GM23338 (cell line): Measurements from ENCODE around the gene SLC36A3. TPM values are rescaled to one million over a fixed set of nuclear protein-coding genes. Genes with fewer than 3 reads are reported as not detected.

Experiments used
- ATAC-seq: fragments of 200-7000 bp; cut with Tn5 transposase; 3 replicates; pipeline ENCODE4 v1.9.1; 2020
- DNase-seq: peaks from one replicate; pipeline ENCODE4 v3.0.0-alpha.2; 2015; ENCODE audit warnings: low spot score
- H2AFZ ChIP-seq: fragments of 200-600 bp; sonication (generic); 2 replicates; pipeline ENCODE4 v1.8.0; 2016; ENCODE audit warnings: antibody characterized with exemption, mild to moderate bottlenecking, moderate library complexity
- H3F3A ChIP-seq: fragments of 200-600 bp; sonication (generic); replicated peaks from 2 replicates; pipeline ENCODE4 v1.8.0; 2017; ENCODE audit warnings: antibody characterized with exemption, mixed run types, low read depth
- H3K27ac ChIP-seq: fragments of 200-600 bp; sonication (generic); 2 replicates; pipeline ENCODE4 v1.6.1; 2016; ENCODE audit warnings: low read depth
- H3K27me3 ChIP-seq: fragments of 200-600 bp; sonication (generic); 2 replicates; pipeline ENCODE4 v1.8.0; 2016; ENCODE audit warnings: mild to moderate bottlenecking, mixed run types, moderate library complexity; ENCODE audit not compliant: insufficient read depth
- H3K36me3 ChIP-seq: fragments of 200-600 bp; sonication (generic); 2 replicates; pipeline ENCODE4 v1.8.0; 2016; ENCODE audit warnings: mild to moderate bottlenecking; ENCODE audit not compliant: insufficient read depth
- H3K4me1 ChIP-seq: fragments of 200-600 bp; sonication (generic); 2 replicates; pipeline ENCODE4 v1.8.0; 2016; ENCODE audit warnings: mild to moderate bottlenecking, moderate library complexity; ENCODE audit not compliant: insufficient read depth
- H3K4me2 ChIP-seq: fragments of 200-600 bp; sonication (generic); 2 replicates; pipeline ENCODE4 v1.7.1; 2017; ENCODE audit warnings: mixed run types
- H3K4me3 ChIP-seq: fragments of 200-600 bp; sonication (generic); 2 replicates; pipeline ENCODE4 v1.6.1; 2016; ENCODE audit warnings: mixed run types
- H3K79me2 ChIP-seq: fragments of 200-600 bp; sonication (generic); replicated peaks from 2 replicates; pipeline ENCODE4 v1.8.0; 2017; ENCODE audit warnings: mild to moderate bottlenecking; ENCODE audit not compliant: insufficient read depth
- H3K9me2 ChIP-seq: fragments of 200-600 bp; sonication (generic); 2 replicates; pipeline ENCODE4 v1.8.0; 2017; ENCODE audit not compliant: insufficient read depth
- H4K20me1 ChIP-seq: fragments of 200-600 bp; sonication (generic); replicated peaks from 2 replicates; pipeline ENCODE4 v1.8.0; 2017; ENCODE audit warnings: mild to moderate bottlenecking; ENCODE audit not compliant: insufficient read depth
- H3K27ac Mint-ChIP-seq: 2 replicates; pipeline ENCODE4 v1.8.0; 2020; ENCODE audit warnings: inconsistent platforms, mild to moderate bottlenecking, moderate library complexity, mixed read lengths
- H3K27me3 Mint-ChIP-seq: 3 replicates; pipeline ENCODE4 v1.8.0; 2022; ENCODE audit warnings: low read depth, mild to moderate bottlenecking, moderate library complexity, mixed read lengths, inconsistent platforms; ENCODE audit not compliant: insufficient read depth, poor library complexity
- H3K36me3 Mint-ChIP-seq: 3 replicates; pipeline ENCODE4 v1.8.0; 2021; ENCODE audit warnings: low read depth, mild to moderate bottlenecking, inconsistent platforms, moderate library complexity, mixed read lengths
- H3K4me1 Mint-ChIP-seq: 3 replicates; pipeline ENCODE4 v1.8.0; 2020; ENCODE audit warnings: mild to moderate bottlenecking, inconsistent platforms, mixed read lengths
- H3K4me3 Mint-ChIP-seq: 3 replicates; pipeline ENCODE4 v1.8.0; 2021; ENCODE audit warnings: moderate library complexity, mild to moderate bottlenecking, inconsistent platforms, mixed read lengths
- H3K9me3 Mint-ChIP-seq: 3 replicates; pipeline ENCODE4 v1.8.0; 2020; ENCODE audit warnings: moderate library complexity, mild to moderate bottlenecking, inconsistent platforms, mixed read lengths
- ETS1 ChIP-seq: IDR thresholded peaks from 2 replicates; pipeline ENCODE4 v1.6.1; 2016; ENCODE audit warnings: antibody characterized with exemption
- EZH2 ChIP-seq: fragments of 200-600 bp; sonication (generic); IDR thresholded peaks from one replicate; pipeline ENCODE4 v1.8.0; 2017; ENCODE audit warnings: antibody characterized with exemption, mild to moderate bottlenecking, low read depth; ENCODE audit not compliant: unreplicated experiment
- EZH2phosphoT487 ChIP-seq: fragments of 200-600 bp; sonication (generic); IDR thresholded peaks from one replicate; pipeline ENCODE4 v1.8.1; 2018; ENCODE audit warnings: antibody characterized with exemption; ENCODE audit not compliant: unreplicated experiment
- NANOG ChIP-seq: IDR thresholded peaks from 2 replicates; pipeline ENCODE4 v1.6.1; 2016; ENCODE audit warnings: antibody characterized with exemption, borderline replicate concordance
- POLR2AphosphoS5 ChIP-seq: IDR thresholded peaks from 2 replicates; pipeline ENCODE4 v1.6.1; 2016; ENCODE audit warnings: antibody characterized with exemption, low read depth
- REST ChIP-seq: IDR thresholded peaks from one replicate; pipeline ENCODE4 v1.6.1; 2018; ENCODE audit warnings: antibody characterized with exemption; ENCODE audit not compliant: unreplicated experiment
- STAT1 ChIP-seq: IDR thresholded peaks from one replicate; pipeline ENCODE4 v1.6.1; 2016; ENCODE audit warnings: antibody characterized with exemption; ENCODE audit not compliant: unreplicated experiment
- ZNF114 ChIP-seq: fragments of 250-450 bp; sonication (Bioruptor Pico); IDR thresholded peaks from 2 replicates; pipeline ENCODE4 v1.5.0; 2020; ENCODE audit warnings: mild to moderate bottlenecking, moderate library complexity
- ZNF331 ChIP-seq: fragments of 250-450 bp; sonication (Bioruptor Pico); IDR thresholded peaks from 2 replicates; pipeline ENCODE4 v1.5.0; 2020; ENCODE audit warnings: low read depth, mild to moderate bottlenecking, moderate library complexity
- ZNF462 ChIP-seq: fragments of 250-450 bp; sonication (Bioruptor Pico); IDR thresholded peaks from 2 replicates; pipeline ENCODE4 v1.5.0; 2020; ENCODE audit warnings: mild to moderate bottlenecking, moderate library complexity
- polyA plus RNA-seq: library from polyadenylated mRNA; unstranded; fragments of >200 nt; fragmentation: Nextera tagmentation; extraction: Ambion mirVana; gene quantifications from 2 replicates; pipeline ENCODE4 v1.2.1, GENCODE V29; 2016
- total RNA-seq: library from RNA; depleted of rRNA; stranded (reverse); fragments of >200 nt; shearing (Covaris generic); gene quantifications from 2 replicates; pipeline ENCODE4 v1.2.3, GENCODE V29; 2014

SLC36A3 gene
- total and polyA plus RNA-seq, 2 experiments from 2014 or later: not detected

GRCh38 chr5:151249281-151249680, 54.3 kb downstream of the SLC36A3 start:
- Histone ChIP-seq H3F3A (no peaks in the 10 kb centered on the region), H3K4me1 (peaks cover 27% of the 10 kb centered on the region), H3K4me2 (no peak overlapping the region), H3K4me3 (no peak overlapping the region), H3K9me2 (no peaks in the 10 kb centered on the region), H4K20me1 (no peaks in the 10 kb centered on the region), H3K27ac (no peak overlapping the region), H2AFZ (no peak overlapping the region), H3K27me3 (no peaks in the 10 kb centered on the region), H3K79me2 (peaks cover 6% of the 10 kb centered on the region; the same call in 1 of the 2 replicates), H3K36me3 (no peaks in the 10 kb centered on the region)
- DNase-seq (no peak), ATAC-seq (no peak)
- Mint-ChIP-seq H3K27ac (no peak overlapping the region), H3K36me3 (no peaks in the 10 kb centered on the region), H3K27me3 (peaks cover 10% of the 10 kb centered on the region), H3K9me3 (no peaks in the 10 kb centered on the region), H3K4me1 (peaks cover 25% of the 10 kb centered on the region), H3K4me3 (no peak overlapping the region)
- TF ChIP-seq NANOG (no peak), EZH2phosphoT487 (no peak), ZNF114 (CRISPR knock-in tag) (no peak), ZNF462 (no peak), STAT1 (no peak)

- Mint-ChIP-seq H3K27me3 (peaks cover 10% of the 10 kb centered on the region), H3K4me3 (no peak overlapping the region), H3K27ac (no peak overlapping the region), H3K36me3 (no peaks in the 10 kb centered on the region), H3K9me3 (no peaks in the 10 kb centered on the region), H3K4me1 (peaks cover 19% of the 10 kb centered on the region)
- H3K27ac ChIP-seq: no peak overlapping the region
- H2AFZ ChIP-seq: no peak overlapping the region
- H3K9me2 ChIP-seq: no peaks in the 10 kb centered on the region
- H3K79me2 ChIP-seq: no peaks in the 10 kb centered on the region
- H3F3A ChIP-seq: no peaks in the 10 kb centered on the region
- no peaks in the 10 kb centered on the region for H3K27me3 ChIP-seq
- peaks cover 21% of the 10 kb centered on the region for H3K4me1 ChIP-seq
- no peaks in the 10 kb centered on the region for H3K36me3 ChIP-seq
- no peaks in the 10 kb centered on the region for H4K20me1 ChIP-seq
- H3K4me2 ChIP-seq: no peak overlapping the region
- H3K4me3 ChIP-seq: no peak overlapping the region
- DNase-seq: no peak
- no peak for ATAC-seq
- TF ChIP-seq ZNF331 (CRISPR knock-in tag) (no peak), EZH2phosphoT487 (no peak), EZH2 (no peak), NANOG (no peak), STAT1 (no peak), POLR2AphosphoS5 (no peak), REST (no peak), ETS1 (no peak), ZNF114 (CRISPR knock-in tag) (no peak)
Observed at GRCh38 chr5:151248651-151249050, 54.9 kb downstream of the SLC36A3 start.
